Measurements from ENCODE around the gene CEP295NL.
"Not testable (repeated sequence)": the region's sequence is repeated elsewhere in the genome, so short reads cannot be mapped to it uniquely, and the experiment has no call there.

Gene CEP295NL

DNA sequence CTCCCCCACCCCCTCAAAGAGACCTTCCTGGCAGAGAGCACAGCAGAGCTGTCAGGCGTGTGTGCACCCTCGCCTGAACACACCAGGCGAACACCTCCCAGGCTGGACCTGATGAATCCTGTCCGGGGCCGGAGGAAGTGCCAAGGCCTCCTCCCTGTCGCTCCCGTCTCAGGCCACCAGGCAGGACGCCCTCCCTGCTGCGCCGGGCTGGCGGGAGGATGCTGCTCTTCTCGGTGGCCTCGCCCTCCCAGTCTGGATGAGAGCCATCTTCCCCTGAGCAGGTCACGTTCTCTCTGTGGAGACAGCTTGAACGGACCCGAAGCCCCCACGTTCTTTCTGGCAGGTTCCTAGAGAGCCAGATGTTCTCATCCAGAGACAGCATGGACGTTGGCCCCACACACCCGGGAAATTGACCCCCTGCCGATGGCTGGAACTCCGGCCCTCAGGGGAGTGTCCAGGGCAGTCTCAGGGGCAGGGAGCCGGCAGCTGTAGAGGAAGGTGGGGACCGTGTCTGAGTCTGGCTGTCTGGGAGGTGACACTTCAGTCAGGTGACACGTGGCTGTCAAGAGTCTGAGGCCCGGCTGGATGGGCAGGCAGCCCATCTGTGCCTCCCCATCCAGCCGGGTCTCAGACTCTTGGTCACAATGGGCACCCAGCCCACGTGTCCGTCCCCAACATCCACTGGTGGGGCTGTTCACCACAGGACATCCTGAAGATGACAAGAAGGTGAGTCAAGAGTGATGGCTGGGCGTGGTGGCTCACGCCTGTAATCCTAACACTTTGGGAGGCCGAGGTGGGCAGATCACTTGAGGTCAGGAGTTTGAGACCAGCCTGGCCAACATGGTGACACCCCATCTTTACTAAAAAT, 27.1 kb upstream of the CEP295NL start:
- DNase-seq (ENCODE audit: low read depth in 2 of 2) = no peak

DNA sequence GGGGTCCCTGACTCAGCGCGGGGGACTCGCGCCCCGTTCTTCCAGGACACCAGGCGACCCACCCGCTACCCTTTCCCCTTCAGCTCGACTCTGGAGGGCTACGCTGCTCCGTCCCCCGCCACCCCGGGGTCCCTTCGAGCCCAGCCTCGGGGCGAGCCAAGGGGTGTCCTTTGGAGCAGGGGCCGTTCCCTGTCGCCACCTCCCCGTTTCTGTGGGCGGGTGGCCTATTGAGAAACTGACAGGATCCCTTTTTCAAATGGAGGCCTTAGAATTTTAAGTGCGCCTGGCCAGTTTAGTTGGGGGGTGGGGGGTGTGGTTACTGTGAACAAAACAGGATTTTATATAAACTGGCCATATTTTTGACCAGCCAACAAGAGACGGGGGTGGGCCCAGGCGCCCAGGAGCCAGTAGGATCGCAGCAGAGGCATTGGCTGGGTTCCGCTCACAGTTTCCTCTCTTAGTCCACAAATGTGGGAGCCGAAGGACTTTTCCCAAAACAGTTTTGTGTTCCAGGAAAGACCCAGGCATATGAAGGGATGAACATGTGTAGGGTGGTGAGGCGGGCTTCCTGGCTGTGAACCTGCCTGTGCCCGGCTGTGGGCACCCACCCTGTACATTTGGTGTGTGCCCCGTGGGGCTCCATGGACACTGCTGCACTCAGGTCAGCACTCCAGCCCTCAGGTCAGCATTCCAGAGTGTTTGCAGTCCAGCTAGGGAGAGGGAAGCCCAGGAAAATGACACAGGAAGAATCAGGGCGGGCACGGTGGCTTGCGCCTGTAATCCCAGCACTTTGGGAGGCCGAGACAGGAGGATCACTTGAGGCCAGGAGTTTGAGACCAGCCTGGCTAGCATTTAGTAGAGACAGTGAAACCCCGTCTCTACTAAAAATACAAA, 22.9 kb upstream of the CEP295NL start:
- DNase-seq (ENCODE audit: low read depth in 2 of 2) = no peak

DNA sequence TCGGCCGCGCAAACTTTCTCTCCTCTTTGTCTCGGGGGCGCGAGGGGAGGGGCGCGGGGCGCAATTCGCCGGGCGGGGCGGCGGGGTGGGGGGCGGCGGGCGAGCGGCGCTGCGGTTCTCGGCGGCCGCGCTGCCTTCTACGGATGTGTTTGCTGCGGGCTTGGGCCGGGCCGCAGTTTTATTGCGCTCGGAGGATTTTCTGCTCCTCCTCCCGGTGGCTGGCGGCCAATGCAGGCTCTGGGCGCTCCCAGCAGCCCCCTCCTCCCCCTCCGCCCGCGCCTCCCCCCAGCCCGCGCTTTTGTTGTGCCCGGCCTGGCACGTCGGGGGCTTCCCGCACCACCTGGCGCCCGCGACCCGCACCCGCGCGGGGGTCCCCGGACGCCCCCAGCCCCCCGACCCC, 22.2 kb upstream of the CEP295NL start, which contains the start of gene TIMP2:
TIMP2 (minus strand) TSS at position 154 of the 400 bp plus-strand sequence. CDS start 299 bp downstream, outside the sequence.
- DNase-seq (ENCODE audit: low read depth in 2 of 2) = peak; percentile 19 to 44

DNA sequence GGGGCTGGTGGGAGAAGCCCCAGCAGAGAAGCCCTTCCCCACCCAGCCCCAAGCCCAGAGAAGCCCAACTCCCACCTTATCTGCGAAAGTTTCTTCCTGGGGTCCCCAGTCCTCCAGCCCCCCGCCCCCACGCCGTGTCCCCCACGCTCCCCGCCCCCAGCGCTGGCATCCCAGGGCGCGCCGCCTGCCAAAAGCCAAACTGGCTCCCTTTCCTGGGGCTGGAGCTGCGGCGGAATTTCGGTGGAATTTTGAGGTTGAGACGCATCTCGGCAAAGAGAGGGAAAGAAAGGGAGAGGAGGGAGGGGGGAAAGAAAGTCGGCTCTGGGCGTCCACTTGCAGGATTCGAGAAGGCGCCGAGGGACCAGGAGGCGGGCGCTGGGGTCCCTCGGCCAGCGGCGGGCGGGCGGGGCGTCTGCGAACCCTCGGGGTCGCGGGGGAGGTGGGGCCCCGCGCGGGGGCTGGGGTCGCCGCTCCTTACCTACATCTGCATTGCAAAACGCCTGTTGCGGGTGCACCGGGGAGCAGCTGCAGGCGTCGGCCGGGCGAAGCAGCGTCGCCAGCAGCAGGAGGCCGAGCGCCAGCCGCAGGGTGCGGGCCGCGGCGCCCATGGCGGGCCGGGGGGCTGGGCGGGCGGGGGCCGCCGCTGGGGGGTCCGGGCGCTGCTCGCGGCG, 21.6 kb upstream of the CEP295NL start:
- DNase-seq (ENCODE audit: low read depth in 2 of 2) = no peak

DNA sequence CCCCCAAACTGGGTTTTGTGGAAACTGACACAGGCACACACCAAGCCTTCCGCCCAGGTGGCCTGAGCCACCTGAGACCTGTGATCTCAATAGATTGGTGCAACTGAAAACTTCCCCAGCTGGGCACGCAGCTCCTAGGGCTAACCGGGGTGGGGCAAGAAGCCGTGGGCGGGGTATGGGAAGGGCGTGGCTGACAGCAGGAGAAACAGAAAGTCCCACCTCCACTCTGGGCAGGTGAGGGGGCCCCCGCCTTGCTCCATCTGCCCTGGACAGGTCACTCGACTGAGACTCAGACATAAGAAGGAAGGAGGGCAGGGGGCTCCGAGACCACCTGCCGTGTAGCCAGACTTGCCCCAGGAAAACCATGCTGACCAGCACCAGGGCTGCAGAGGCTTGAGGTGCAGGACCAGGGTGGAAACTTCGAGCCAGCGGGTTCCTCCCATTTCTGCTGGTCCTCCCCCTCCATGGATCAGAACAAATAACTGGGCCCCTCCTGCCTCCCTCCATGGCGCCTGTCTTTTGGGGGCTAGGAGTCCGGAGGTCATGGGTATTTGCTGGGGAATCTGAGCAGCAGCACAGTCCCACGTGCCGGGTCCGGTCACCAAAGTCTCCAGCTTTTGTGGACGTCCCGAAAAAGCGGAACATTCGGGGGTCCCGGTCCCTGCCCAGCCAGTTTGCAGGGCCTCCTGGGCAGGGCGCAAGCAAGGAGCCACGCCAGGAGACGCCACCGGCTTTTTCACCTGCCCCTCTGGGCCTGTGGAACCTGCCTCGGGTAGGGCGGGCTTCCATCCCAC, 20.9 kb upstream of the CEP295NL start:
- peak in 1 of 2 experiments; percentile 42 for DNase-seq (ENCODE audit: low read depth in 2 of 2)

DNA sequence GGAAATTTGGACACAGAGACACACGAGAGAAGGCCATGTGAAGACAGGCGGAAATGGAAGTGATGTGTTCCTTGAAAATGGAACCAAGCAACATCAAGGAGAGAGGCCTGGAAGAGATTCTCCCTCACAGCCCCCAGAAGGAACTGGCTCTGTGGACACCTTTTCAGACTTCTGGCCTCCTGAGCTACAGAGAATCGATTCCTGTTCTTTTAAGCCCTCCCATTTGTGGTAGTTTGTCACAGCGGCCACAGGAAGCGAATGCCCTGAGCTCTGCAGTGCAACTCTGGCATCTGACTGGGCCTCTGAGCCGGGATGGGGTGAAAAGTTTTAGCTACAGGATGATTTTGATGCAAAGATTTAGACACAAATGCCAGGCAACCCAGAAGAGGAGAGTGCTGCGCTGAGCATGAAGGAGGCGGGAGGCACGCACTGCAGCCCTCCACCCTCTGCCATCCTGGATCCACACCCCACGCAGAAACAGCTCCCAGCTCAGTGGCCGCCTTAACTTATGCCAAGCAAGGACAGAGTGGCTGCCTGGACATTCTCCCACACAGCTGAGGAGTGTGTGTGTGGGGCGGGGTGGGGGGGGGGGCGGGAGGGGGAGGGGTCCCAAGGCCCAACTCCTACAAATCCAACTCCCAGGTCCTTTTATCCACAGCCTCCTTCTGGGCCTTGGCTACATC, 20.0 kb upstream of the CEP295NL start:
- DNase-seq (ENCODE audit: low read depth in 2 of 2) = no peak

DNA sequence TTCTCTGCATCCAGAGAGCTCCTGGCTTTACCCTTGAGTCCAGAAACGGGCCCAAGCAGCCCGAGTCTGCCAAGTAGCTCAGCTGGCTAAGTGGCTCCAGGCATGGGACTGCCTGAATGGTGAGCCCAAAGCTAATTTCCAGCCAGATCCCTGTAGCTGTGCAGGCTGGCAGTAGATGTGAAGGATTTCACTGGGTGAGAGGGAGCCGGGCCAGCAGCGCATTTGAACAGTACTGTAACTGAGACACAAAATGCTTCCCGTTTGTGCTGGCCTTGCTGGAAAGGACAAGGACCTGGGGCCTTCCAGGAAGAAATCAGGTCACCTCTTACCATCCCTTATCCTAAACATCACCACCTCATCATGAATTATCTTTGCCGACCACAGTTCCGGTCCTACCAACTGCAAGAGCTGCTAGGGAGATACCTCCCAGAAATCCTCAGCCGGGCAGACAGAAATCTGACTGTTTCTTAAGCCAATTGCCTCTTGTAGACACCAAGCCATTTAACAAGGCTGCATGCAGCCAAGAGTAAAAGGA, 18.5 kb upstream of the CEP295NL start:
- DNase-seq (ENCODE audit: low read depth in 2 of 2) = no peak

DNA sequence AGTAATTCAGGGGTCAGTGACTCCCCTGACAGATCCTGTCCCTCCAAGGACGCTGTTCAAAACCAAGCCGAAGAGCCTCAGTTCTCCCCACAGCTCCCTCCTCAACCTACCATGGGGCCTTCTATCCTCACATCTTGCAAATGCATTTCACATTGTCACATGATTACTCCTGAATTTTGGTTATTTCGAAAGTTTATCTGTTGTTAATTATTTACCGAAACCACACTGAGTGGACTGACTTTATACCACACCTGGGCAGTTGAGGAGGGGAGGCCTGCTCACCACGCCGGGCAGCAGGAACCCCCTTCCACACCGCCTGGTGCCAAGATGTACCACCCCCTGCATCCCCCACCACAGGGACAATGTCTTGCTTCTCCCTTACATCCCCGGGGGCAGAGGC, 17.5 kb upstream of the CEP295NL start:
- DNase-seq (ENCODE audit: low read depth in 2 of 2) = no peak

DNA sequence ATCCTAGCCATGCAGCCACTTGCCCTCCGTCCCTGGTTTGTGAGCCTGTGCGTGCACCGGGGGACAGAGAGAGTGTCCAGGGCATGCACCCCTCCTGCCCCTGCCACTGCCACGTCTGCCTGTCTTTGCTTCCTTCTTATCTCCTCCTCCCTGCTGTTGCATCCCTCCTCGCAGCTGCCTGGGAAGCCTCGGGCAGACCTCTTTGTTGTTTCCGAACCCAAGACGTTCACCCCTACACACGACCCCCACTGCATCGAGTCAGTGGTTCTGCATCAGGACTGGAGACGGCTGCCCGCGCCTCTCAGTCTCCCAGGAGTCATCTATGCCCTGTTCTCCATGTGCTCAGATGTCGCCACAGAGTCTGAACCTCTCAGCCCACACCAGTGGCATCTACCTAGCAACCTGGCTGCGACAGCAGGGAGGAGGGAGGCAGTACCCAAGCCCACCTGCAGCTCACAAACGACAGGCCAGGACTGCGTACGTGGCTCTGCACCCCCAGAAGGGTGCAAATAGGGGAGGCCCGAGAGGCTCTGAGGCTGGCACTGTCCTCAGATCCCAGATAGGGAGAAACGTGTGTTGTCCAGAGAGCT, 17.0 kb upstream of the CEP295NL start:
- no peak for DNase-seq (ENCODE audit: low read depth in 2 of 2)

DNA sequence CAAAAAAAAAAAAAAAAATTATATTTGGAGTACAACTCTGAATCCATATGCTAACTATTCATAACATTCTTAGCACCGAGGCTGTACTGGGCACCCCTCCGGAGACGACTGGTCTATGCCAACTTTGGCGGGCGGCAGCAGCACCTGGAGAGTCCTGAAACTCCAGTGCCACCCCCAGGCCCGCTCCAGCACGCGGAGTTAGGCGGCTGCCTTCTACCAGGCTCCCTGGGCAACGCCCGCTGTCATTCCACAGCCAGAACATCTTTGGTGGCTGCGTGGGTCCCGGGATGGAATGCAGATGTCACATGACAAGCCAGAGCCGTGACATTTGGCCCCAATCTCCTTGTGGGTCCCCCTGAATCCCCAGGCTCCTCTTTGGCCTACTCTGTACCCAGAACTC, 16.0 kb upstream of the CEP295NL start:
- DNase-seq (ENCODE audit: low read depth in 2 of 2) = no peak

DNA sequence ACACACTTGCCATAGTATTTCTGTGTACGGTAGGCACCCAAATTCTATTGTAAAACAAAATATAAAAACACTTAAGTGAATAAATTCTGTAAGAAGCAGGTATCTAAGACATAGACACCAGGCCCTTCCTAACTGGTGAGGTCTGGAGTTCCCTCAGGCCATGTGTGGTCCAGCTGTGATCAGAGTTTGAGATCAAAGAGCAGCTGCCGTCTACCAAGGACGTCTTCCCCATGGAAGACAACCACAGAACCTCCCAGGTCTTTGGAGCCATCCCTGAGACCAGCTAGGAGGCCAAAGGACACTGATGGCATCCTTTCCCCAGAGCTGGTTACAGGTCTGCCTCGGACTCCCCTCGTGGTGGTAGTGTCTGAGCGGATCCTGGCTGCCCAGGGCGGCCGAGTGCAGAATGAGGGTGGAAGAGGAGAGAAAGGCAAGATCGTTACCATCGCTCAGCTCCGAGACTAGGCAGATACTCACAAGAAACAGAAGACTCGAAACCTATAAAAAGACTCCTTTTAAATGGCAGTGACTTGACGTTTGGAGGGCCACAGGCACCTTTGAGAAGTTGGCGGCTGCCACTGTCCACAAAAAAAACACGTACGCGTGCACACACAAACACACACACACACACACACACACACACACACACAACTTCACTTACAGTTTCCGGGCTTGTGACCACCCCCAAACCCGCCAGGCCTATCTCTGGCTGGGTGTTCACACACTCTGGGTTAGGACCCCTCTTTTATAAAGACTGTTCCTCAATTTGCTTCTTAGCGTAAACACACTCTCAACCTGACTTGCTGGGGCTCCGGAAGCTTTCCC, 14.7 kb upstream of the CEP295NL start:
- no peak for DNase-seq (ENCODE audit: low read depth in 2 of 2)

DNA sequence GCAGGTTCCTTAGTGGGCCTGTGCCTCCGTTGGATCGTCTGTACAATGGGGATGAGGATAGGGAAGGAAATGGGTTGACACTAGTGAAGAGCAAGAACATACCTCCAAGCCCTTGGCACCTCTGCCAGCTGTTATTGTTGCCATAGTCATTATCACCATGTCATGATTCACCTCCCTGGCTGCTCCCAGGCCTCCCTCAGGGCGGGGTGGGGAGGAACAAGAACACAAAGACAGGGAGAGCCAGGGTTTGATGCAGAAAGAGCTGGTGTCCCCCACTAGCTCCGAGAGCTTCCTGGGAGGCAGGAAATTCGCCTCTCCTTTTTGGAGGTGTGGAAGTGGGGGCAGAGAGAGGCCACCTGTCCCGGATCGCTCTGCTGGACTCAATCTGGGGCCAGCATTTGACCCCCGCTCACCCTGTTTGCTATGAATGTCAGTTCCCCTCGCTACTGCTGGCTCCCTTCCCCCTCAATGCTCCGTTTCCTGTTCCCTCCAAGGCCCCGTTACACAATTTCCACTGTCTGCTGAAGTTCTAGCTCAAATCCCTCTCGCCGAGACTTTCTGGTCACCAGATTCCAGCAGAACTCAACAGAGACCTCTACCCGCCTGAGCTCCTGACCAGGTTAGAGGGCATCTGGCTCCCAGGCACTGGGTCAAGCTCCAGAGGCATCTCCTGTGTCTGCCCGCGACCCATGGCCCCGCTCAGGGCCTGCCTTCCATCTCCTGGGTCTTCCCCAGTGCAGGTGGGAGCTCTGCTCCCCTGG, 13.1 kb upstream of the CEP295NL start:
- DNase-seq (ENCODE audit: low read depth in 2 of 2) = no peak

DNA sequence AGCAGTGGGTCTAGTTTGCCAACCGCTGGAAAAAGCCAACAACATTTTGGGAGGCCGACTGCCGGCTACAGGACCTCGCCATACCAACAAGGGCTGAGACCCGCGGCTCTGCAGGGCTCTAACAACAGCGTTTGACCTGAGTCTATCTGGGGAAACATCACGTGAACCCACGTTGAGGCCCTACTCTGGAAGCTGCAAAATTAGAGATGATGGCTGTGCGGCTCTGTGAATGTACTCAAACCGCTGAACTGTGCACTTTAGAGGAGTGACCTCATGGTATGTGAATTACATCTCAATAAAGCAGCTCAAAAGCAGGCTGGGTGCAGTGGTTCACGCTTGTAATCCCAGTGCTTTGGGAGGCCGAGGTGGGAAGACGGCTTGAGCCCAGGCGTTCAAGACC, 10.1 kb upstream of the CEP295NL start:
- no peak for DNase-seq (ENCODE audit: low read depth in 2 of 2)

DNA sequence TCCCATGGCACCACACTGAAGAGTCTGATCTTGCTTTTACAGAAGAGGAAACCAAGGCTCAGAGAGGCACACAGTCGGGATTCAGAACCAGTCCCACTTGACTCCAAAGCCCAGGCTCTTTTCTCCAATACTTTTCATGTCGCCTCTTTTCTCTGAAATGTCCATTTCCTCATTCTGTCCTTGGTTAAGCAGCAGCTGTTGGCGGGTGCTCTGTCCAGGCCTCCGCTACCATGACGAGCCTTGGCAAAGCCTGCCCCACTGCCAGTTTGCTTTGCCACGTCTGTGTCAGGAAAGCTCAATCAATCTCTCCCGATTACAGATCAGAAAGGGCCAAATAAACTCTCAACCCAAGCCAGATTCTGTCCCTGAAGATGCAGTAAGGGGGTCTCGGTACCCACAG, 9.1 kb upstream of the CEP295NL start:
- no peak for DNase-seq (ENCODE audit: low read depth in 2 of 2)

DNA sequence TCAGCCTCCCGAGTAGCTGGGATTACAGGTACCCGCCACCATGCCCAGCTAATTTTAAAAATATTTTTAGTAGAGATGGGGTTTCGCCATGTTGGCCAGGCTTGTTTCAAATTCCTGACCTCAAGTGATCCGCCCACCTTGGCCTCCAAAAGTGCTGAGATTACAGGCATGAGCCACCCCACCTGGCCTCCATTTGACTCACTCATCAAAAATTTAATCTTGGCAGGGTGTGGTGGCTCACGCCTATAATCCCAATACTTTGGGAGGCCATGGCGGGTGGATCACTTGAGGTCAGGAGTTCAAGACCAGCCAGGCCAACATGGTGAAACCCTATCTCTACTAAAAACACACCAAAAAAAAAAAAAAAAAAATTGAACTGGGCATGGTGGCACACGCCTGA, 8.5 kb upstream of the CEP295NL start:
- DNase-seq (ENCODE audit: low read depth in 2 of 2) = not testable (repeated sequence)

DNA sequence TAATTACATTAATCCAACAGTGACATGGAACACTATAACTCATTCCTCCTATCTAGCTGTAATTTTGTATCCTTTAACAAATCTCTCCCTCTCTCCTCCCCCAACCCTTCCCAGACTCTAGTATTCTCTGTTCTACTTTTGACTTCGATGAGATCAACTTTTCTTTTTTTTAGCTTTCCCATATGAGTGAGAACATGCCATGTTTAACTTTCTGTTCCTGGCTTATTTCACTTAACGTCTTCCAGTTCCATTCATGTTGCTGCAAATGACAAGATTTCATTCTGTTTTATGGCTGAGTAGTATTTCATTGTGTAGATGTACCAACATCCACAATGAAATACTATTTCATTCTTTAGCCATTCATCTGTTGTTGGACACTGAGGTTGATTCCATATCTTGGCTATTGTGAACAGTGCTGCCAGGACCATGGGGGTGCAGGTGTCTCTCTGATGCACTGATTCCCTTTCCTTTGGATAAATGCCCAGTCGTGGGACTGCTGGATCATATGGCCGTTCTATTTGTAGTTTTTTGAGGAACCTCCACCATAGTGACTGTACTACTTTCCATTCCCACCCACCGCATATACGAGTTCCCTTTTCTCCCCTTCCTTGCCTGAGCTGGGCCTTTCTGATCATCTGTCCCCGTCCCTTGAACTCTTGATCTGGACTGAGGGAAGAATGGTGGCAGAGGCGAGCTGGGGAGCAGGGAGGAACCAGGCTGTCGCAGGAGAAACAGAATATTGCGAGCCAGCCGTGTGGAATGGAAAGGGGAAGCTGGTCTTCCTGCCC, 7.7 kb upstream of the CEP295NL start:
- no peak for DNase-seq (ENCODE audit: low read depth in 2 of 2)

DNA sequence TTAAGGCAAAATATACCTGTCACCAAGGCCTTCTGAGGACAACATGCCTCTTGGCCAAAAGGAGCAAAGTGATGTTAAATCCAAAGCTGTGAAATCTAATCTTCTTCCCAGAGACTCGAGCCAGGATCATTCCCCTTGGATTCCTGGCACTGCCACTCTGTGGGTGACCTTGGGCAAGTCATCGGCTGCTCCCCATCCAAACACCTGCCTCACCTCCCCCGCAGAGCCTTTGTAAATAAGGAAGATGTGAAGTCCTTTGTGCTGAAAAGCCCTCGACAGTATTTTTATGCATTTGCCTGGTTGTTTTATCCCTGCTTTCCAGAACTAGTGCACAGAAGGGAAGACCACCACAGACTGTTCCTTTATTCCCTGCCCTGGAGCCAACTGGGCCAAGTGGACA, 5.4 kb upstream of the CEP295NL start:
- no peak for DNase-seq (ENCODE audit: low read depth in 2 of 2)

DNA sequence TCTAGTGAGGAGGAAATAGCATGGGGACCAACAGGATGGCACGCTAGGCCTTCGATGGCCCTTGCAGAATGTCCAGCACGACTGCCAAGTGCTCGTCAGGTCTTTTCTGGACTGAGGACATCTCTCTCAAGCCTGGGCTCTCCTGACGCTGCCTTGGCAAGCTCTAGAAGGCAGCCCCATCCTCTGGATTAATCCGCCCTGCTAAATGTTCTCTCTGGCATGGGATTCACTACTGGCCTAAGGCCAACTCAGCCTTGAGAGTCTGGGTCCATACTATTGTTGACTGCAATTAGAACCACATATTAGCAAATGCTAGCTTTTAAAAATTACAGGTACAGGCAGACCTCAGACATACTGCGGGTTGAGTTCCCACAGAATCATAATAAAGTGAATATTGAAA, 2.5 kb upstream of the CEP295NL start:
- no peak for DNase-seq (ENCODE audit: low read depth in 2 of 2)

Measured in stimulated activated CD4-positive, alpha-beta T cell treated with anti-CD3 and anti-CD28 coated beads, Interleukin-12 subunit alpha, Interleukin-12 subunit beta, amount 100 ng/mL, for 24 hours (primary cell).